ENCODE measurements around the gene CLECL1. TPM values are rescaled to one million over a fixed set of nuclear protein-coding genes. Genes with fewer than 3 reads are reported as not detected.
"Not testable (repeated sequence)": the region's sequence is repeated elsewhere in the genome, so short reads cannot be mapped to it uniquely, and the experiment has no call there.

Gene CLECL1
- total RNA-seq, 1 donor: 0.27 TPM

DNA sequence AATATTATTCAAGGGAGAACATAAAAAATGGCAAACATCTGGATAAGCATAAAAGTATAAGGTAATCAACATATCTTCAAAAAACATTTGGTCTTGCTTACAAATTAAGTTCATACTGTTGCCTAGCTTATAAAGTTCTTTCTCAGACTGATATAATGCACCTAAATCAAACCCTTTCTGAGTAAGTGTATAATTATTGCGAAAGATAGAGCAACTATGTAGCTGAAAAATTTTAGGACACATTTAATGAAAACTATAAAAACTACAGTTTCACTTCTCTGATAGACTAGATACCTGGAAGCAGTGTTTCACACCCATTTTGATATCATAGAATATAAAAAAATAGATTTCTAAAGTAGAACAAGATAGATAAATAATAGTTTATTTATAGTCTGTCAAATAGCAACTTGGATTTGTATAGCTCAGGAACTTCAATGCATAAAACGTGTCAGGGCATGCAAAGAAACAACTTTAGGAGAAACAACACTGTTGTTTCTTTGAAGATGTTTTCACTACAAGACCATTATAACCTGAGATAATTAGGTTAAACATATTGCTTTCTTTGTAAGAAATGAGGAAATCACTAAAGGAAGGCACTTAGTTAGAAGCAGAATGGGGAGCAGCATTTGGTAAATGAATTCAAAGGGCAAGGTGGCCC lies 7.6 kb downstream of the CLECL1 start:
- DNase-seq (ENCODE audit: low read depth in 2 of 3, low spot score in 2 of 3): no peak

DNA sequence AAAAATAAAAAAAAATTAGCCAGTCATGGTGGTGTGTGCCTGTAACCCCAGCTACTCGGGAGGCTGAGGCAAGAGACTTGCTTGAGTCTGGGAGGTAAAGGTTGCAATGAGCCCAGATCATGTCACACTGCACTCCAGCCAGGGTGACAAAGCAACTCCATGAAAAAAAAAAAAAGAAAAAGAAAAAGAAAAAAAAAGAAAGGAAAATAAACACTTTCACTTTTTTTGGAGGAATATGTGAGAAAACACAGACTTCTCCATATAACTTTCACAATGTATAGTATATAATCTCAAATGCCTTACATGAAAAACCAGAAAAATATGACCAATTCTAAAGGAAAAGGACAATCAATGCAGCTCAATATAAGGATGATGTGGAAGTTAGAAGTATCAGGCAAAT lies 8.9 kb downstream of the CLECL1 start:
- no peak for DNase-seq (ENCODE audit: low read depth in 2 of 3, low spot score in 2 of 3)

DNA sequence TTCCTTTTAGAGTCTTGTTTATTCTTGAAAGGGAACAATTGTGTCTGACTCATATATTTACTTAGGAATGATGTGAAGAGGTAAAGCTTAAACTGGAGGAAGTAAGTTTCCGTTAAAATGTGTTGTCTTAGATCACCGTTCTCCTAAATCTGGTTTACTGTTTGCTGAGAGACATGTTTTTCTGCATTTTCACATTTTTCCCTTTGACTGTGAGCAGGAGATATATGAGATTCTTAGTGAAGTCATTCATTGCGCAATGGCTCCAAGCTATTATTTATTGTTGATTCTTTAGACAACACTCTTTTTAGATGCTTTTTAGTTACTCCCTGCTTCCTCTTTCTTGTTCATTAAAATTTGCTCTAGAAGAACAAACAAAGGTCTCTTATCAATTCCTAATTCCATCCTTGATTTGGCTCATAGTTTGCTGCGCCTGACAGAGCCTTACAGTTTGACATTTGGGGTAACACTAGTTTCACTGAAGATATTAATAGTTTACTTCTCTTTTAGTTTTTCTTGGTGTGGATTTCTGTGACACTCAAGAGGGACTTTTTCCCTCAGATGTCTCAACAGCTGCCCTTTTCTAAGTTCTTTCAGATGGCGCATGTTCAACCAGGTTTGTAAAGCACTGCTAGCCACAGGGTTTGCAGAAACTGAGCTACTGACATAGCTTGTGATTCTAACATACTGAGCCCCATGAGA lies 11.4 kb downstream of the CLECL1 start:
- DNase-seq (ENCODE audit: low read depth in 2 of 3, low spot score in 2 of 3): peak in 1 of 3 donors; percentile 32

DNA sequence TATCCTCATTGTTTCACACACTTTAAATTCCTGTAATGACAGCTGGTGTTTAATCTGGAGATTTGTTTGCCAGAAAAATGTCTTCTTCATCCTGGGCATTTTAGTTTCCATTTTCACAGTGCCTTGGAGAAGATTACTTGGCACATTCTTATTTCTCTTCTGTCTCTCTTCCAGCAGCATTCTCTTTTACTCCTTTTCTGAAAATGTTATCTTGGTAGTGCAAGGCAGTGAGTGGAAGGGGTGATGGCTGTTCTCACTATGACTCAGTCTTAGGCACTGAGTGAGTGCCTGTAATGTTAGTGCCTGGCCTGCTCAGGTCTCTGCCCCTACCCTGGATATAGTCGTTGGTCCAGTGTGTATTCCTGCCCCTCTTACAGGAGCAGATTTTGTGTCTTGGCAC lies 13.1 kb downstream of the CLECL1 start:
- no peak for DNase-seq (ENCODE audit: low read depth in 2 of 3, low spot score in 2 of 3)

DNA sequence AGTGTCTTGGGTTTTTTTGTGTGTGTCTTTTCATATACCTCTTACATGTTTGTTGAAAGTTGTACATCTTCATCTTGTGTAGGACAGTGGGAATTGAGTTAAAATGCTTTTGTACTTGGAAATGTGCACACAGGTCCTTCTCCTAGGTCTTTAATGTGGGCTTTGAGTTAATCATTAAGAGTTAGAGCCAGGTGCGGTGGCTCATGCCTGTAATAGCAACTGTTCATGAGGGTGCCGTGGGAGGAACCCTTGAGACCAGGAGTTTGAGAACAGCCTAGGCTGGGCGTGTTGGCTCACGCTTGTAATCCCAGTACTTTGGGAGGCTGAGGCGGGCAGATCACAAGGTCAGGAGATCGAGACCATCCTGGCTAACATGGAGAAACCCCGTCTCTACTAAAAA lies 13.9 kb downstream of the CLECL1 start:
- no peak for DNase-seq (ENCODE audit: low read depth in 2 of 3, low spot score in 2 of 3)

DNA sequence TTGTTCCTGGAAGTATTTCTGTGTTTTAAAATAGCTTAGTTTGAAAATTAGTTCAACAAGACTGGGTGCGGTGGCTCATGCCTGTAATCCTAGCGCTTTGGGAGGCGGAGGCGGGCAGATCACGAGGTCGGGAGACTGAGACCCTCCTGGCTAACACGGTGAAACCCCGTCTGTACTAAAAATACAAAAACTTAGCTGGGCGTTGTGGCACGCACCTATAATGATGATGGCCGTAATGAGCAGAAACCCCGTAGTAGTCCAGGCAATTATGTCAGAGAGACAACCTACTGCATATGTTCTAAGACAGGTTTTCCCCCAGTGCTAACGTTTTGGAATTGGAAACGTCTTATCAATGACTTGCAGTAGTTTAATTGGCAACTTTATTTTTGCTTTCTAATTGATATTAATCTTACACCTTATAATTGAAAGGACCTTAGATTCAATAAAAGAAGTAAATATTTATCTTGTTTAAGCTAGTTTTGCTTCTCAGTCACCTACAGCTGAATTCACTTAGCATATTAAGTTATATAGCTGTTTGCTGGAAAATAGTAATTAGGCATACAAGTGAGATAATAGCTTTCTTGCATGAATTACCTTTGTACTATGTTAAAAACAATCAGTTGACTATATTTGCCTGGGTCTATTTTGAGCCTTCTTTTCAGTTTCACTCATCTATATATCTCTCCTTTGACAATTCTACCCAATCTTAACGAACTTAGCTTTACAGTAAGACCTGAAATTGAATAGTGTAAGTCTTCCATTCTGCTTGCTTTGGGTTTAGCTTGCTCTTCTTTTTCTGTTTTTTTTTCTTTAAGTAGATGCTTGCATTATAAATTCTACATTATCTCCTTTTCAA lies 15.6 kb downstream of the CLECL1 start:
- no peak for DNase-seq (ENCODE audit: low read depth in 2 of 3, low spot score in 2 of 3)

DNA sequence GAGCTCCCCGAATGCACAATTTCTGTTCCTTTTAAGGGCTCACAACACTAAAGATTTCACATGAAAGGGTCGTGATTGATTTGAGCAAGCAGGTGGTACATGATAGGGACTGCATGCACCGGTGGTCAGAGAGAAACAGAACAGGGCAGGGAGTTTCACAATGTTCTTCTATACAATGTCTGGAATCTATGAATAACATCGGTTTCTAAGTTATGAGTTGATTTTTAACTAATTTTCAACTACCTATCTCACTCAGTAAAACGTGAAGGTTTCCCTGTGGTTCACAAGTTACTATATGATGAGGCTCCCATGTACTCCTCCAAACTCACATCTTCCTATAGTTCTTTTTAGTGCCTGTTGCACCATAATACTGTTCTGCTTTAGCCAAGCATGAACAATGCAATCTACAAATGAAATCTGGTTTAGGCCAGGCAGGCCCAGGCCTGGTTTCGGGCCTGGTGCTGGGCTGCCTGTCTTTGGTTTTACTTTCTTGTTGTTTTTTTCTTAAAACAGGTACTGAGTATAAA lies 19.8 kb downstream of the CLECL1 start:
- not testable (repeated sequence) for DNase-seq (ENCODE audit: low read depth in 2 of 3, low spot score in 2 of 3)

DNA sequence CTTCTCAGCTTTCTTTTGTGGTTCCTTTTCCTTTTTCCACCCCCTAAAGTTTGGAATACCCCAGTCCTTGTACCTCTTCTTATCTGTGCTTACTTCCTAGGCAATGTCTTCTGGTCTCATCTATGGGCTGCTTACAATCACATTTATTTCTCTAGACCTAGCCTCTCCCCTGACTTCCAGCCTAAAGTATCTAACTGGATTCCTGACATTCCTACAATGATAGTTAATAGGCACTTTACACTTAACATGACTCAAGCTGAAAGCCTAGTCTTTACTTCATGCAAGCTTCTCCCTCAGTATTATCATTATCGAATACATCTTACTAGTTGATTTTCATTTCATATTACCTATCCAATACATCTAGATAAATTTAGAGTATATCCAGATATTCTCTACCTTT lies 21.2 kb downstream of the CLECL1 start:
- DNase-seq (ENCODE audit: low read depth in 2 of 3, low spot score in 2 of 3): no peak

DNA sequence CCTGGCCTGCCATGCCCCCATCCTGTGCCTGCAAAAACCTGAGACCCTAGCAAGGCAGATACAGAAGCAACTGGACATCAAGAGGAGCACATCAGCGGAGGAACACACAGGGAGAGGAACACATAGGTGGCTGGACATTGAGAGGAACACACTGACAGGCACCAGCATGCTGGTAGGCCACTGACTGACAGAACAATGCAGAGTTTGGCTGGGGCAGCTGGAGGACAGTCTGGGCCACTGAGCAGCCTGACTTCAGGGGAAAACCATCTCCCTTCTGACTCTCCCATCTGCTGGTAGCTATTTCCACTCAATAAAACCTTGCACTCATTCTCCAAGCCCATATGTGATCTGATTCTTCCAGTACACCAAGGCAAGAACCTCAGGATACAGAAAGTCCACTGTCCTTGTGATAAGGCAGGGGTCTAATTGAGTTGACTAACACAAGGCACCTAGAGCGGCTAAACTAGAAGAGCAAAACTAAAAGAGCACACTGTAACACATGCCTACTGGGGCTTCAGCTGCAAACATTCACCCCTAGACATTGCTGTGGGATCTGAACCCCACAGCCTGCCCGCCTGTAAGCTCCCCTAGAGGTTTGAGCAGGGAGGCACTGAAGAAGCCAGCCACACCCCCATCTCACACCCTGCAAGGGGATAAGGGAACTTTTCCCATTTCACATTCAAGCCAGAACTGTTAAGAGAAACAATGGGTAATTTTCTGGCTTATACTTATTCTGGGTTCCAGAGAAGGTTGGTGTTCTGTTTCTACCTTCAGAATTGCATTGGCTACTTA lies 22.1 kb downstream of the CLECL1 start:
- no peak for DNase-seq (ENCODE audit: low read depth in 2 of 3, low spot score in 2 of 3)

DNA sequence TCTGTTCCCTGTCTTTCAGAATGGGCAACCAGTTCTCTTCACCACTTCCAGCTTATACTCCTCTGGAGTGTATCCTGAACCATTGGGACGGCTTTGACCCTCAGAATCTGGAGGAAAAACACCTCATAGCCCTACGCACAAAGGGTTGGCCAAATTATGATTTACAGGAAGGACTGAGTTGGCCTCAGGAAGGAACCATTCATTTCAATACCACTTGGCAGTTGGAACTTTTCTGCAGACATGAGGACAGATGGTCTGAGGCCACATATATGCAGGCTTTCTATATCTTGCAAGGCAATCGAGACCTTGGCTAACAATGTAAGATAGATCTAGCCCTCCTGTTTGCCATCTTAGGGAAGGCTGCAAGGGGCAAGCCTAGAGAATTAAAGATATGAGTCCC lies 24.0 kb downstream of the CLECL1 start:
- no peak for DNase-seq (ENCODE audit: low read depth in 2 of 3, low spot score in 2 of 3)

DNA sequence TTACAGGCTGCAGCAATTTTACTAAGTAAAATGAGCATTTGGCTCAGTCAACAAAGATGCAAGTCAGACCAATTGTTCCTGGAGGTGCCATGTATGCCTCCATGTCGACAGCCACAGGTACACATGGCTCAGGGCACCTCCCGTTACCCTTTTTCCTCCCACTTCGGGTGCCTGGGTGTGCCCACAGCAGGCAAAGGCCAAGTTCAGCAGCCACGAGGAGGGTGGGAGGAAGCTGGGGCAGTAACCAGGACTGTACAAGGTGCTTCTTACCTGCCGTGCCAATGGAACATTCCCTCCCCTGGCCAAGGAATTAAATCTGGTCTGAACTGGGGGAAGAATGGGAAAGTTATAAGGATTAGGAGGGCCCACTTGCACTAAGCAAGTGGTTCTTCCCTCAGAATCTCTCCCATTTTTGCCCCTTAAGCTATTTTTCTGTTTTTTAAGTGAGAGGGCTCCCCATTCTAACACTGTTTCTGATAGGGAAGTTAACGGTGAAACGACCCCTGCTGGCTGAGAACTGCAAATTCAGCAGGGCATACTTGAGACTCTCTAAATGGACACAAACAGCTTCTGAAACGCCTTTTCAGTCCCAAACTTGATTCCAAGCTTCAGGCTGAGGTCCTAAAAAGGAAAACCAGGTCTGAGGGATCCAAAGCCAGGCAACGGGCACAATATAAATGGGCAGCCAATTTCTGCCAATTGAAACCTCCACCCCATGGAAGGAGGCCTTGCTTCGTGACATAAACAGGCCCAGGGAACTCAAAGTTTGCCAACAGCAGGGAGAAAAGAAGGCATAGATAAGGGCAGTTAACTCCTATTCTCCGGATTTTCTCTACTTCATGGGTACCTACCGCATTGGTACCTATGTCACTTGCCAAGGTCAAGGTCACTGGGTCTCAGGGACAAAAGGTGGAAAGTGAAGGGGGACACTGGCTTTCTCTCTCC lies 24.8 kb downstream of the CLECL1 start:
- DNase-seq (ENCODE audit: low read depth in 2 of 3, low spot score in 2 of 3): peak; percentile 44 to 74 (median 50)

DNA sequence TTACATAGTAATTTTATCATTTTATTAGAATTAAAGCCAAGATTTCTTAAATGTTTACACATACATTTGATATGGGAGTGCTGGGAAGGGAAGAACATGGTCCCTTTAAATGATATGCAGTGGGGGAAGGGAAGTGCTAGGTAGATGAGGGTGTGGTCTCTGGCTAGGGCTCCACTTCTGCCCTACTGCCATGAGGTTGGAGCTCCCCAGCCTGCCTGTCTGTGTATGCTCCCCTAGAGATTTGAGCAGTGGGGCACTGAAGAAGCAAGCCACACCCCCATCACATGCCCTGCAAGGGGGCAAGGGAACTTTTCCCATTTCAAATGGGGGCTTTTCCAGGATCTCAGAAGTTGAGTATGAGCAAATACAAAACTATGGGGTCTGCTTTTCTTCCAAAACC lies 25.5 kb downstream of the CLECL1 start:
- no peak for DNase-seq (ENCODE audit: low read depth in 2 of 3, low spot score in 2 of 3)

DNA sequence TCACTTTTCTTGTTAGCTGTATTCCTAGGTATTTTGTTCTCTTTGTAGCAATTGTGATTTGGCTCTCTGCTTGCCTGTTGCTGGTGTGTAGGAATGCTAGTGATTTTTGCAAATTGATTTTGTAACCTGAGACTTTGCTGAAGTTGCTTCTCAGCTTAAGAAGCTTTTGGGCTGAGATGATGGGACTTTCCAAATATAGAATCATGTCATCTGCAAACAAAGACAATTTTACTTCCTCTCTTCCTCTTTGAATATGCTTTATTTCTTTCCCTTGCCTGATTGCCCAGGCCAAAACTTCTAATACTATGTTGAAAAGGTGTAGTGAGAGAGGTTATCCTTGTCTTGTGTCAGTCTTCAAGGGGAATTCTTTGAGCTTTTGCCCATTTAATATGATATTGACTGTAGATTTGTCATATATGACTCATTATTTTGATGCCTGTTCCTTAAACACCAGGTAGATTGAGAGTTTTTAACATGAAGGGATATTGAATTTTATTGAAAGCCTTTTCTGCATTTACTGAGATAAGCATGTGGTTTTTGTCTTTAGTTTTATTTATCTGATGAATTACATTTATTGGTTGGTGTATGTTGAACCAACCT lies 26.7 kb downstream of the CLECL1 start:
- no peak for DNase-seq (ENCODE audit: low read depth in 2 of 3, low spot score in 2 of 3)

DNA sequence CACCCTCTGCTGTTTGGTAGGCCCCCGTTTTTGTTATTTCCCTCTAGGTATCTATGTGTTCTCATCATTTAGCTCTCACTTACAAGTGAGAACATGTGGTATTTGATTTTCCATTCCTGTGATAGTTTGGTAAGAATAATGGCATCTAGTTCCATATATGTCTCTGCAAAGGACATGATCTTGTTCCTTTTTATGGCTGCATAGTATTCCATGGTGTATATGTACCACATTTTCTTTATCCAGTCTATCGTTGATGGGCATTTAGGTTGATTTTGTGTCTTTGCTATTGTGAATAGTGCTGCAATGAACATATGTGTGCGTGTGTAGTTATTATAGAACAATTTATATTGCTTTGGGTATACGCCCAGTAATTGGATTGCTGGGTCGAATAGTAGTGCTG lies 28.3 kb downstream of the CLECL1 start:
- not testable (repeated sequence) for DNase-seq (ENCODE audit: low read depth in 2 of 3, low spot score in 2 of 3)

DNA sequence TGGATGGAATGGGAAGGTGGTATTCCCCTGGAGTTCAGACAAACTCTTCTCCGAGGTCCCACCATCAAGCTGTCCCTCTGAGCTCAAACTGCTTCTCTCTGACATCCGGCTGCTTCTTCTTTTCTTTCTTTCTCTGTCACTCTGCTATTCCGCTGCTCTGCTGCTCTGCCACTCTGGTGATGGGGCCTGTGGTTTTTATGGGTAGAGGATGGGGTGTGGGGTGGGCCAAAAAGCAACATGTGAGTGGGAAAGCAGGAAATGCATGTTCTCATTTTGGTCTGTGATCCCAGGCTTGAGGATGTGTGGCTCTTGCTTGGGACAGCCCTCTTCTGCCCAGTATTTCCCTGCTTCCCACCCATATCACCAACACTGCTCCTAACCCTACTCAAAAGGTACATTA lies 30.6 kb downstream of the CLECL1 start:
- DNase-seq (ENCODE audit: low read depth in 2 of 3, low spot score in 2 of 3): peak in 2 of 3 donors; percentile 19 to 23

DNA sequence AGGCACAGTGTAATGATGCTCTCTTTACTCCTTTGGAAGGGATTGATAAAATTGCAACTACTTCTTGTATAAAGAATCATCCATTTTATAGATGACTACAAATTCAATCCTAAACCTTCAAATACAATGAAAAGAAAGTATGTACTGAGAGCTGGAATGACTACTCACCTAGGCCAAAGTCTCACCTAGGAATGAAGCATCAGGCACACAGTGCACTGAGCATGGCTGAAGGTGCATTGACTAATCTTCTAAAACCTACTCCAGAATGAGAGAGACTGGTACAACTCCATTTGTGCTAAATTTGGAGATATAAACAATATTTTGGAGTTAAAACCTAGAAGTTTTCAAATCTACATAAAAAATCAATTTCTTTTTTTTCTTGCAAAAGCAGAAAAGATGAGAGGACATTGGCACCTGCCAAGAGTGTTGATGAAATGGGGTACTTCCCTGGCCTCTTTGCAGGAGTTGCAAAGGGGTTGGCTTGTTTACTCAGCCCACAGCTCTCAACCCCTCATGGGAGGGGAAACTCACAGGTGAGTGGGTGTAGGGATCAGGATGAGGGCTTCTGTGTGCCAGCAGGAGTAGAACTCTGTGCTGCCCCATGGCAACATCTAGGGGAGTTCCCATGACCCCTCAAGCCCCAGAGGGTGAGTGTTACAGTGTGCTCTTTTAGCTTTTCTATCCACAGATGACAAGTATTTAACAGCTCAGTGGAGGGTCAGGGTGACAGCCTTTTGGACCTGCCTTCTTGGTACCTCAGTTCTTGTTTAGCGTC lies 31.3 kb downstream of the CLECL1 start:
- no peak for DNase-seq (ENCODE audit: low read depth in 2 of 3, low spot score in 2 of 3)

DNA sequence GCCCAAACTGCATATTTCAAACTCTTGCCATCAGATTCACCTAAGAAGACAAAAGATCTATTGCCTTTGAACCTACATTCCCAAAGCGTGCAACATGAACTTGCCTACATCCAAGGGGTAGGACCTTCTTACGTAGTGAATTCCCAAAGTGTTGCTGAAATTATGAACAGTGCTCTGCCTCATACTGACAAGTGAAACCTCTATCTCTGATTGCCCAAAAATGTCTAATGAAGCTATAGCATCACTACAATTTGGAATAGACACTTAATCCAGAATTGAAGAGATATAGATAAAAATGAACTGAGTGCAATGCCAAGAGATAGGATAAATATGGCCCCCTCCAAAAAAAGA lies 32.3 kb downstream of the CLECL1 start:
- DNase-seq (ENCODE audit: low read depth in 2 of 3, low spot score in 2 of 3): no peak

DNA sequence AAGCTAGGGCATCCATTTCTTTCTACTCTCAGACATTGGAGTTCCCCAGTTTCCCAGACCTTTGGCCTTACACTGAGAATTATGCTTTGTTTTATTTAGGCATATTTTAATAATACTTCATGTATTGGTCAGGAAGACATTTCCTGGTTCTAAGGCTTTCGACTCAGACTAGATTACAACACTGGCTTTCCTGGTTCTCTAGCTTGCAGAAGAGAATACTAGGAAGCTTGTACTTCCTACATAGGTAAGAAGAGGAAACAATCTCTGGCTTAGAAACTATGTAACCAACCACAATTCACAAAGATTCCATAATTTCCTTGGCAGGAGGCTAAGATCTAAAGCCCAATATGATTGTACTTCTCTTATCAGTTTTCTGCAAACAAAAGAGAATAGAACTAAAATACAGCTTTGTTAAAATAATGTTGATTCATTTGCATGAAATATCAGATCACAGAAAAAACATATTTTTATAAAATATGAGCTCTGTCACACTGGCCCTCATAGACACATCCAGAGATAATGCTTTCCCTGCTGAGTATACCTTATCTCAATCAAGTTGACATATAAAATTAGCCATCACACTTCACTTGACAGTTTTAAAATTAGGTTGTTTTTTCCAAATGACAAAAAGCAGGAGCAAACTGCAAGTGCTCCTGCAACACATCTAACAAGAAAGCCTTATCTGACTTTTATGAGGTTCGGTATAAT lies 32.8 kb downstream of the CLECL1 start:
- no peak for DNase-seq (ENCODE audit: low read depth in 2 of 3, low spot score in 2 of 3)
